Muscle layer of duodenum (tissue), 2 donors: ENCODE data around the gene EHBP1L1.

ENCODE experiments used
- H3K27ac ChIP-seq: one replicate; pipeline ENCODE4 v1.7.0; 2013; ENCODE audit warnings: mild to moderate bottlenecking, low read length
- H3K27me3 ChIP-seq: one replicate; pipeline ENCODE4 v1.7.0; 2013; ENCODE audit warnings: low read depth, mild to moderate bottlenecking, control low read depth, low read length
- H3K36me3 ChIP-seq, 2 donors: one replicate each; pipeline ENCODE4 v1.7.0; 2013; ENCODE audit warnings: low read length in 2 of 2, control low read depth in 1 of 2, mild to moderate bottlenecking in 1 of 2; ENCODE audit not compliant: insufficient read depth in 2 of 2, control insufficient read depth in 1 of 2
- H3K4me1 ChIP-seq, 2 donors: one replicate each; pipeline ENCODE4 v1.7.0; 2013; ENCODE audit warnings: low read length in 2 of 2, mild to moderate bottlenecking in 2 of 2, control low read depth in 1 of 2, moderate library complexity in 1 of 2; ENCODE audit not compliant: insufficient read depth in 2 of 2, control insufficient read depth in 1 of 2
- H3K4me3 ChIP-seq, 2 donors: one replicate each; pipeline ENCODE4 v1.7.0; 2013; ENCODE audit warnings: low read length in 2 of 2, low read depth in 1 of 2, mild to moderate bottlenecking in 1 of 2
- H3K9me3 ChIP-seq, 2 donors: one replicate each; pipeline ENCODE4 v1.7.0; 2013; ENCODE audit warnings: low read length in 2 of 2, control low read depth in 1 of 2, mild to moderate bottlenecking in 1 of 2; ENCODE audit not compliant: control insufficient read depth in 1 of 2
- donor health status: healthy.

EHBP1L1 gene

GRCh38 chr11:65609229-65609628 is 33.4 kb downstream of the EHBP1L1 start:
- Histone ChIP-seq H3K27me3 (no peaks in the 10 kb centered on the region), H3K36me3 (peaks cover 22 to 35% of the 10 kb centered on the region in 2 donors), H3K27ac (no peak overlapping the region), H3K9me3 (no peaks in the 10 kb centered on the region), H3K4me3 (no peak overlapping the region), H3K4me1 (peaks cover 9 to 64% of the 10 kb centered on the region in 2 donors)

DNA sequence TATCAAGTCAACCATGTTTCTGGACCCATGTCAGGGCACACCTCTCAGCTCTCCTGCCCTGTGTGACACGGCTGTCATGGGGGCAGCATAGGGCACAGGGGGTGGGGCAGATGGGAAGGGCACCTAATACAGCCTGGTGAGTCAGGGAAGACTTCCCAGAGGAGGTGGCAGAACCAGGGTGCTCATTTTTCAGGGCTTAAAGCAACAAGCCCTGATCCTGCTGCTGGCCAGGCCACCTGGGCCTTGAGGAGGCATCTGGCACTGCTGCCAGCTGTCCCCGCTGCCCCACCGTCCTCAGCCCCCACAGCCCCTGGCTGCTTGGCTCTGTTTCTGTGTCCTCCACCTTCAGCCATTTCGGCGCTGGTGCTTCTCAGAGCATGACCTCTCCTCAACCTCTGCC is 33.8 kb downstream of the EHBP1L1 start:
- Histone ChIP-seq H3K27me3 (no peaks in the 10 kb centered on the region), H3K36me3 (peaks cover 17 to 30% of the 10 kb centered on the region in 2 donors), H3K27ac (peak overlapping the region; percentile 71), H3K9me3 (no peaks in the 10 kb centered on the region), H3K4me1 (peaks cover 9 to 64% of the 10 kb centered on the region in 2 donors), H3K4me3 (no peak overlapping the region)

DNA sequence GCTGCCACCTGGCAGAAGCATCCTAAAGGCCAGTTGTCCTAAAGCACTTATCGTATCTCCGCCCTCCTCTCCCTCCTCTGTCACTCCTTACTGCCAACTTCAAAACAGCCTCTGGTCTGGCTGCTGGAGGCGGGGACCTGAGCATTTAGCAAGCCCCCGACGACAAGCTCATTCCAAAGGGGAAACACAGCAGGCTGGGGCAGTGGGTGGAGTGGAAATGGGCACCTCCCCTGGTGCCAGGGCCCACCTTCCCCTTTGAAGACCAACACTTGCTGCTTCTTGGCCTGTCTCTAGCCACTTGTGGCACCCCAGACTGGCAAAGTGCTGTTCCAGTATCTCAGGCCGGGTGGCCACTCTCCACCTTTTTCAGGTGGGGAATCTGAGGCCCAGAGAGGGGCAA is 34.6 kb downstream of the EHBP1L1 start:
- Histone ChIP-seq H3K36me3 (peaks cover 10 to 23% of the 10 kb centered on the region in 2 donors), H3K4me3 (peak overlapping the region; percentile 77 to 85), H3K4me1 (peaks cover 9 to 64% of the 10 kb centered on the region in 2 donors), H3K27me3 (no peaks in the 10 kb centered on the region), H3K27ac (peak overlapping the region; percentile 71), H3K9me3 (no peaks in the 10 kb centered on the region)

- H3K36me3 ChIP-seq = peaks cover 5 to 15% of the 10 kb centered on the region in 2 donors
- no peaks in the 10 kb centered on the region for H3K9me3 ChIP-seq
- peaks cover 9 to 63% of the 10 kb centered on the region in 2 donors for H3K4me1 ChIP-seq
- H3K27ac ChIP-seq = peak overlapping the region; percentile 71
- H3K27me3 ChIP-seq = no peaks in the 10 kb centered on the region
- H3K4me3 ChIP-seq = peak overlapping the region; percentile 77 to 85
These were observed 35.3 kb downstream of the EHBP1L1 start for GRCh38 chr11:65611028-65611757.

DNA sequence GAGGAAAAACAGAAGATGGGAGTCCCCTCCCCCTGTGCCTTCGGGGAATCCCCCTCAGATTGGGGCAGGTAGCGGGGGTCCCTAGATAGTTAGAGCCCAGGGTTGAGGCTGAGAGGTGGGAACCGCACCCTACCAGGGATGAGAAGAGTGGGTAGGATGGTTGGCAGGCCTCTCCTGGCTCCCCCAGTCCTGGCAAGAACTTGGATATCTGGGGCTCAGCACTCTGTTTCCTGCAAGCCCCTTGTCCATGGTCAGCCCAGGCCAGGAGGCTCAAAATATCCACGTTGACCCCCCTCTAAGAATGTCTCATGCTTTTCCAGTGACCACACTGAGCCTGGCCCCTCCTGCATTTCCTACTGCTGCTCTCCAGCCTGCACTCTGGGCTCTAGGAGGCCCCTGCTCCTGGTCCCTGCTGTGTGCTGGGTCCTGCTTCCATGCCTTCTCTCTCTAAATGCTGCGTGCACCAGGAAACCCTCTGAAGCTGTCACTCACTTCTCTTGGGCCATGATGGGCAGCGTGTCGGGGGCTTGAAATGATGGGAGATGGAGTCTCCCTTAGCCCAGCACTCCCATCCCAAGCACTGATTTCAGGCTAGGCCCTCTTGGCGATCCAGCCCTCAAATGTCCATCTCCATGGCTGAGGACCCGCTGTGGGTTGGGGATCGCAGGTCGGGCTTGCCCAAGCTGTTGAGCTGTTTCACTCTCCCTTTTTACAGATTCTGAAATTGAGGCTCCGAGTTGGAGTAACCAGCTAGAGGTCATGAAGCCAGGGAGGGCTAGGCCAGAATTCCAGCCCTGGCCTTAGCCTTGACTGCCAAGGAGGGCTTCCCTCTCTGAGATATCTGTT is 36.1 kb downstream of the EHBP1L1 start:
- no peaks in the 10 kb centered on the region for H3K27me3 ChIP-seq
- peaks cover 5 to 15% of the 10 kb centered on the region in 2 donors for H3K36me3 ChIP-seq
- H3K4me3 ChIP-seq = peak overlapping the region; percentile 77 to 85
- H3K27ac ChIP-seq = peak overlapping the region; percentile 71
- no peaks in the 10 kb centered on the region for H3K9me3 ChIP-seq
- H3K4me1 ChIP-seq = peaks cover 12 to 64% of the 10 kb centered on the region in 2 donors

- peak overlapping the region; percentile 71 for H3K27ac ChIP-seq
- no peaks in the 10 kb centered on the region for H3K9me3 ChIP-seq
- peak overlapping the region; percentile 77 to 85 for H3K4me3 ChIP-seq
- peaks cover 14 to 64% of the 10 kb centered on the region in 2 donors for H3K4me1 ChIP-seq
- no peaks in the 10 kb centered on the region for H3K27me3 ChIP-seq
- H3K36me3 ChIP-seq = peaks cover 5 to 19% of the 10 kb centered on the region in 2 donors
These were observed 36.8 kb downstream of the EHBP1L1 start for GRCh38 chr11:65612691-65613090.

DNA sequence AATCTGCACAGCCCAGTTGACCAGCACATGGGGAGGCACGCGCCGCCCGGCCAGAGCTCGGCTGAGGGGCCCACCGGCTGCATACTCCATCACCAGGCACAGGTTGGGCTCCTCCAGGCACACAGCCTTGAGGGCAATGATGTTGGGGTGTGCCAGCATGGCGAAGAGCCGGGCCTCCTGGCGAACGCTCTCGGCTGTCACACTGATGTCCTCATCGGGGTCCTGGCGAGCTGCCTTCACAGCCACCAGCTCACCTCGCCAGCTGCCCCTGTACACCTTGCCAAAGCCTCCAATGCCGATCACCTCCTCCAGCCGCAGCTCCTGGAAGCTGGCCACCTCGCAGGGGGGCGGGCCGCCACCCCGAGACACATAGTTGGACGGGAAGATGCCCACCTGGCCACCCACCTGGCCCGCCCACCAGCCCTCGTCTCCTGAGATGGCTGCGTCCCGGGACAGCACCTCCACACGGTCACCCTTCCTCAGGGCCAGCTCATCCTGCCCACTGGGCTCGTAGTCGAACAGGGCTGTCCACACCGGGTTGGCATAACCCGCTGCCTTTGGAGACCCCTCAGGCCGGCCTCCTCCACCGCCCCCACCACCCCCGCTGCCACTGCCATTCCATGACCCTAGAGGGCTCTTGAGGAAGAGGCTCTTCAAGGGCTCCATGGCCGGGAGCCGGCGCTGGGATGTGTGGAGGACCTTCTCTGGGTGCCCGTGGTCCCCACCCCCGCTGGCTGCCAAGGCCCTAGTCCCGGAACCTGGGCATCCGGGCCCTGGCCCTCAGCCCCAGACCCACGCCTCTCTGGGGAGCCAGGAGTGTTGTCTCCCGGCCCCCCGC is 37.5 kb downstream of the EHBP1L1 start:
- Histone ChIP-seq H3K9me3 (no peaks in the 10 kb centered on the region), H3K27ac (peak overlapping the region; percentile 86), H3K36me3 (peaks cover 10 to 19% of the 10 kb centered on the region in 2 donors), H3K27me3 (no peaks in the 10 kb centered on the region), H3K4me1 (peaks cover 12 to 58% of the 10 kb centered on the region in 2 donors), H3K4me3 (peak overlapping the region; percentile 77 to 85)

DNA sequence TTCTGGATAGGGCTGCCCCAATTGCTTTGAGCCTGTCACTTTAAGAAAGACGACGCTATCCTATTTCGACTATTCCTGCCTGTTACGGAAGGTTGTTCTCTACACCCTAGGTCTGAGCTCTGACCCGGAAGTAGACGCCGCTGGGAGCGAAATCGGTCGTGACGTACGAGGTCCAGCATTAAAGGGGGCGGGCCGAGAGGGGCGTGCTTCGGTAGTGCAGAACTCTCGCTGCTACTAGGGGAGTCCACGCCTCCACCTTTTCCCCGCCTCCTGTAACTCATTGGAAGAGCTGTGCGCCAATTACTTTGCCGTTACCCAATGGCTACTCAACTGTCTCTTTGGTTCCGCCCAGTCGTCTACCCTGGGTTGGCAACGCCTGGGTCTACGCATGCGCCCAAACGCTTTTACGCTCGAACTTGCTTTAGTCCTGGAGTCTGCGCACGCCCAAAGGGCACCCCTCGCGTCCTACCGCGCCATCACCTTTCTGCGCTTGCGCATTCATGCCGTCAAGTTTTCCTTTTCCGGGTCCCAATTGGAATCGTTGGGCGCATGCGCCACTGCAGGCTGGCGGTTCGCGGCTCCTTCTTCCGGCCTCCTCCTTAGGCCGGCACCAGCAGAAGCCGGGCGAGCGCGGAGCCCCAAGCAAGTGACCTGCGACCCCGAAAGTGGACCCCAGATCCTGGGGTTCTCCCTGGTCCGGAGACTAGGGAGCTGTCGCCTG is 39.5 kb downstream of the EHBP1L1 start, which contains the start of gene PCNX3:
Gene PCNX3, plus strand, starts transcription at position 548 of the 721 bp plus-strand sequence. CDS start 536 bp downstream, outside the sequence.
- H3K27me3 ChIP-seq = no peaks in the 10 kb centered on the region
- H3K27ac ChIP-seq = peak within 1 kb of the TSS; percentile 86
- H3K4me1 ChIP-seq = peaks cover 11 to 49% of the 10 kb centered on the region in 2 donors
- peak within 1 kb of the TSS; percentile 77 to 86 for H3K4me3 ChIP-seq
- H3K36me3 ChIP-seq = peaks cover 8 to 38% of the 10 kb centered on the region in 2 donors
- H3K9me3 ChIP-seq = no peaks in the 10 kb centered on the region

DNA sequence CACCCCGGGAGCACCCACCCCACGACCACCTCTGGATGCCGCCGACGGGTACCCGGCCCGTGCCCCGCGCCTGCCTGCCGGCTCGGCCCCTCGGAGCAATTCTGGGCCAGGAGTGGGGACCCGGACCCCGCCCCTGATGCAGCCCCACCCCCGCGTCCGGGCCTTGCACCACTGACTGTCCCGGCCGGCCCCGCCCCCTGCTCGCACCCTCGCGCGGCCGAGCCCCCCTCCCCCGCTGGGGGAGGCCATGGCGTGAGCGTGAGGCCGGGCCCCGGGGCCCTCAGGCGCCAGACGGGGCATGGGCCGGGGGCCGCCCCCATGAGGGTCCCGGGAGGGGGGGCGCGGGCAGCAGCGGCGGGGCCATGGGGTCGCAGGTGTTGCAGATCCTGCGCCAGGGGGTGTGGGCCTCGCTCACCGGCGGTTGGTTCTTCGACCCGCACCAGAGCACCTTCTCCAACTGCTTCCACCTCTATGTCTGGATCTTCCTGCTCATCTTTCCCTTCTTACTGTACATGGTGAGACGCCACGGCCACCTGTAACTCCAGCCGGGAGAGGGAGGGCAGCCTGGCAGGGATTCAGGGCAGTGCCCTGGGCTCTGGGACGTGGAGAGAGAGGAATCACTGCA is 40.2 kb downstream of the EHBP1L1 start:
- H3K4me3 ChIP-seq = peak overlapping the region; percentile 76 to 86
- no peaks in the 10 kb centered on the region for H3K9me3 ChIP-seq
- peak overlapping the region; percentile 39 for H3K27ac ChIP-seq
- H3K36me3 ChIP-seq = peaks cover 8 to 40% of the 10 kb centered on the region in 2 donors
- H3K27me3 ChIP-seq = no peaks in the 10 kb centered on the region
- peaks cover 6 to 42% of the 10 kb centered on the region in 2 donors for H3K4me1 ChIP-seq

GRCh38 chr11:65616575-65617001 is 40.7 kb downstream of the EHBP1L1 start:
- H3K36me3 ChIP-seq = peaks cover 8 to 43% of the 10 kb centered on the region in 2 donors
- H3K27me3 ChIP-seq = no peaks in the 10 kb centered on the region
- peak overlapping the region; percentile 76 to 86 for H3K4me3 ChIP-seq
- peak overlapping the region; percentile 39 for H3K27ac ChIP-seq
- no peaks in the 10 kb centered on the region for H3K9me3 ChIP-seq
- peaks cover 6 to 37% of the 10 kb centered on the region in 2 donors for H3K4me1 ChIP-seq
